Natural killer cell (primary cell): Measurements from ENCODE around the gene MGAT1. TPM values are rescaled to one million over a fixed set of nuclear protein-coding genes. Genes with fewer than 3 reads are reported as not detected.

Source experiments
- ATAC-seq, 3 donors: fragments of 150-1000 bp in 2 of 3; fragments of 200-7000 bp in 1 of 3; cut with Tn5 transposase; 1 replicate in 1 of 3; 2 replicates in 2 of 3; pipeline ENCODE4 v1.10.0; 2021; ENCODE audit warnings: mild to moderate bottlenecking in 2 of 3, moderate library complexity in 2 of 3
- DNase-seq, 2 donors: peaks; one replicate each; pipeline versions ENCODE4 v3.0.0 to v3.0.0-alpha.2; 2013 to 2021; ENCODE audit warnings: mixed read lengths in 1 of 2
- H3K27ac ChIP-seq: one replicate; pipeline ENCODE4 v1.5.1; 2013; ENCODE audit warnings: mild to moderate bottlenecking, low read length
- H3K27me3 ChIP-seq: one replicate; pipeline ENCODE4 v1.6.1; 2013; ENCODE audit warnings: low read length; ENCODE audit not compliant: control insufficient read depth, insufficient read depth
- H3K36me3 ChIP-seq: one replicate; pipeline ENCODE4 v1.6.1; 2013; ENCODE audit warnings: low read length; ENCODE audit not compliant: control insufficient read depth, insufficient read depth
- H3K4me1 ChIP-seq: one replicate; pipeline ENCODE4 v1.6.1; 2013; ENCODE audit warnings: low read length; ENCODE audit not compliant: control insufficient read depth, insufficient read depth
- H3K4me3 ChIP-seq: one replicate; pipeline ENCODE4 v1.5.1; 2013; ENCODE audit warnings: low read length
- H3K9me3 ChIP-seq: one replicate; pipeline ENCODE4 v1.6.1; 2013; ENCODE audit warnings: low read length; ENCODE audit not compliant: control insufficient read depth, insufficient read depth
- H3K27ac Mint-ChIP-seq, 2 donors: one replicate each; pipeline ENCODE4 v1.8.0; 2022; ENCODE audit warnings: mild to moderate bottlenecking in 2 of 2, mixed read lengths in 2 of 2, moderate library complexity in 1 of 2
- H3K27me3 Mint-ChIP-seq, 2 donors: one replicate each; pipeline ENCODE4 v1.8.0; 2022; ENCODE audit warnings: low read depth in 2 of 2, mixed read lengths in 2 of 2
- H3K36me3 Mint-ChIP-seq: one replicate; pipeline ENCODE4 v1.8.0; 2022; ENCODE audit warnings: mixed read lengths
- H3K4me1 Mint-ChIP-seq, 2 donors: one replicate each; pipeline ENCODE4 v1.8.0; 2022; ENCODE audit warnings: mixed read lengths in 2 of 2
- H3K4me3 Mint-ChIP-seq: one replicate; pipeline ENCODE4 v1.8.0; 2022; ENCODE audit warnings: mild to moderate bottlenecking, moderate library complexity, mixed read lengths
- H3K9me3 Mint-ChIP-seq, 2 donors: one replicate each; pipeline ENCODE4 v1.8.0; 2022; ENCODE audit warnings: mixed read lengths in 2 of 2
- CTCF ChIP-seq: fragments of 200-600 bp; IDR thresholded peaks from one replicate; pipeline ENCODE4 v1.8.0; 2022; ENCODE audit warnings: antibody characterized with exemption
- WGBS: methylation state at CpG from one replicate; pipeline ENCODE4 v1.1.7; 2013; ENCODE audit warnings: missing lambda C conversion rate; ENCODE audit not compliant: insufficient coverage; 5-methylcytosine and 5-hydroxymethylcytosine counted together
- intact Hi-C: fragments of 100-400 bp; cut with micrococcal nuclease; formaldehyde crosslinking; loops from one replicate; pipeline ENCODE4 v1.14.2; 2022
- total RNA-seq, 4 donors: library from RNA; stranded (reverse); fragments of 120-200 nt in 1 of 4; gene quantifications; one replicate each; pipeline versions ENCODE4 v1.2.3 to v1.2.4, GENCODE V29; 2013 to 2022

MGAT1 gene
- total RNA-seq, 3 donors from 2014 or later (not counting 1 experiment from before 2014, with no cell fraction given) = 105 to 149 (median 130) TPM

GRCh38 chr5:180821538-180821937 lies 18.9 kb upstream of the MGAT1 start:
- Mint-ChIP-seq H3K9me3 (no peaks in the 10 kb centered on the region), H3K4me3 (no peak overlapping the region), H3K27ac (no peak overlapping the region), H3K27me3 (peaks cover 6 to 15% of the 10 kb centered on the region in 2 donors), H3K36me3 (no peaks in the 10 kb centered on the region), H3K4me1 (peaks cover 0 to 4% of the 10 kb centered on the region in 2 donors)
- no peak for TF ChIP-seq CTCF
- DNase-seq (no peak), ATAC-seq (no peak)
- Histone ChIP-seq H3K27ac (no peak overlapping the region), H3K9me3 (no peaks in the 10 kb centered on the region), H3K4me1 (peaks cover 10% of the 10 kb centered on the region), H3K27me3 (no peaks in the 10 kb centered on the region), H3K36me3 (no peaks in the 10 kb centered on the region), H3K4me3 (no peak overlapping the region)
- intact Hi-C loops = no loop called here
- 77% methylated on average over 3 of the region's 4 CpGs for WGBS

- intact Hi-C loops = no loop called here
- peaks cover 0 to 4% of the 10 kb centered on the region in 2 donors for H3K4me1 Mint-ChIP-seq
- H3K4me1 ChIP-seq = peaks cover 13% of the 10 kb centered on the region
- no peak for DNase-seq
- peaks cover 6 to 15% of the 10 kb centered on the region in 2 donors for H3K27me3 Mint-ChIP-seq
- WGBS = 73% methylated on average over 3 of the region's 3 CpGs
- H3K9me3 ChIP-seq = no peaks in the 10 kb centered on the region
- H3K9me3 Mint-ChIP-seq = no peaks in the 10 kb centered on the region
- H3K36me3 Mint-ChIP-seq = no peaks in the 10 kb centered on the region
- H3K4me3 ChIP-seq = no peak overlapping the region
- H3K27ac Mint-ChIP-seq = no peak overlapping the region
- ATAC-seq = peak in 2 of 3 donors; percentile 15 to 37
- peak overlapping the region; percentile 11 for H3K27ac ChIP-seq
- no peaks in the 10 kb centered on the region for H3K27me3 ChIP-seq
- H3K36me3 ChIP-seq = no peaks in the 10 kb centered on the region
- TF ChIP-seq CTCF = no peak
- H3K4me3 Mint-ChIP-seq = no peak overlapping the region
Observed at GRCh38 chr5:180820788-180821321, 18.2 kb upstream of the MGAT1 start.

GRCh38 chr5:180818677-180819341 lies 16.2 kb upstream of the MGAT1 start:
- Histone ChIP-seq H3K4me1 (peaks cover 13% of the 10 kb centered on the region), H3K27ac (no peak overlapping the region), H3K9me3 (no peaks in the 10 kb centered on the region), H3K36me3 (no peaks in the 10 kb centered on the region), H3K27me3 (no peaks in the 10 kb centered on the region), H3K4me3 (no peak overlapping the region)
- Mint-ChIP-seq H3K27ac (no peak overlapping the region), H3K27me3 (peaks cover 13 to 15% of the 10 kb centered on the region in 2 donors), H3K36me3 (no peaks in the 10 kb centered on the region), H3K9me3 (no peaks in the 10 kb centered on the region), H3K4me1 (peaks cover 0 to 10% of the 10 kb centered on the region in 2 donors), H3K4me3 (no peak overlapping the region)
- WGBS = 89% methylated on average over 6 of the region's 6 CpGs
- no peak for DNase-seq
- no peak for ATAC-seq
- TF ChIP-seq CTCF = no peak
- intact Hi-C loops = no loop called here
